AG04450 (cell line): Measurements from ENCODE around the gene RPL11. TPM values are rescaled to one million over a fixed set of nuclear protein-coding genes. Genes with fewer than 3 reads are reported as not detected.

Experiments used
- CTCF ChIA-PET: fragments of 300-600, 350-600 bp; formaldehyde crosslinking; extraction: SDS; loops from one replicate; lab custom pipeline; 2022; ENCODE audit warnings: antibody characterized with exemption, inconsistent platforms; lab: Charles Lee
- POLR2A ChIA-PET: fragments of 350-600 bp; formaldehyde crosslinking; extraction: SDS; loops from one replicate; lab custom pipeline; 2021; ENCODE audit warnings: antibody characterized with exemption, inconsistent platforms; lab: Yijun Ruan, JAX
- DNase-seq: peaks from one replicate; pipeline ENCODE4 v3.0.0-alpha.2; 2011; ENCODE audit warnings: low read depth, low spot score
- H3K27ac ChIP-seq: one replicate; pipeline ENCODE4 v1.5.1; 2012; ENCODE audit warnings: low read depth, low read length, control low read depth
- H3K27me3 ChIP-seq: one replicate; pipeline ENCODE4 v1.6.0; 2012; ENCODE audit warnings: low read length; ENCODE audit not compliant: control insufficient read depth, insufficient read depth
- H3K4me3 ChIP-seq: 2 replicates; pipeline ENCODE4 v1.5.1; 2011; ENCODE audit warnings: mild to moderate bottlenecking, low read depth, low read length, control low read depth
- H3K9me3 ChIP-seq: 2 replicates; pipeline ENCODE4 v1.5.1; 2012; ENCODE audit warnings: low read length; ENCODE audit not compliant: control insufficient read depth, insufficient read depth
- polyA minus RNA-seq: library from RNA; depleted of rRNA, polyadenylated mRNA; stranded (reverse); fragments of >200 nt; gene quantifications from 2 replicates; pipeline ENCODE4 v1.2.3, GENCODE V29; 2011; rRNA and poly(A)+ RNA removed
- polyA plus RNA-seq: library from polyadenylated mRNA; depleted of rRNA; stranded (reverse); fragments of >200 nt; gene quantifications from 2 replicates; pipeline ENCODE4 v1.2.3, GENCODE V29; 2011; rRNA removed
- TF ChIP-seq, protein P1 (sequence below): IDR thresholded peaks from 2 replicates; pipeline ENCODE4 v1.5.1; 2011; ENCODE audit warnings: low read depth, low read length, control low read depth, inconsistent platforms

Gene RPL11
- polyA plus RNA-seq (1,898 and 2,055 TPM in 2 replicates), polyA minus RNA-seq (413 and 429 TPM in 2 replicates)

DNA sequence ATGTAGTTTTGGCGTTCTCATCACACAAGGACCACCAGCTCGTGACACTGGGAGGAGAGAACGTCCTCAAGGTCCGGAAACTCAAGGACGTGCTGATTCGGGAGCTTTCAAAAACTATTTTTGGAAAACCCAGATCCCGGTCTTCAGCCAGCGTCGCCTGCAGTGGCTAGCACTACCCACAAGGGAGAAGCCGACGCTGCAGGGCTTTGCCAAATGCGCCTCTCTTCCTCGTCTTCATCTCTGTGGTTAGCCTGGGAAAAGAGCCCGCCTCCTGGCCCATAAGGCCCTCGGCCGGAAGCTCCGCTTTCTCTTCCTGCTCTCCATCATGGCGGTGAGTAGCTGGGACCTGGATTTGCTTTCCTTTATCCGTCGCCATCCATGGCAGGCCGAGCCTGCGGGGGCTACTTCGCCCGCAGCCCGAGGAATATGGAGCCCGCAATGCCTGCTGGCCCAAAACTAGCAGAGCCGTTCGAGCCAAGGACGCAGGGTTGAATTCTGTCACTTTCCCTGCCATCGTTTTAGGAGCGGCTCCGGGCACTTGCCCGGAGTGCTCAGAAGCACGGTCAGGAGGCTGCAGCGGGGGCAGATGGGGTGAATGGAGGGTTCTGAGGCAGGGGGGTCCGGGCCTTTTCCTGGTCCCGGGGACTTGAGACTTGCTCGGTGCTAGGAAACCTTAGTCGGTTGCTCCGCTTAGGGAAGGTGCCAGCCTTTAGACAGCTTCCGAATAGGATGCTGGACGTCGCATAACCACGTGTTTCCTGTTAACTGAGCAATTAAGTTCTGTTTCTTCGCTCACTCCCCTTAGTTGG is at the start of gene RPL11:
TSS of gene RPL11 (plus strand) at position 308 of the 809 bp plus-strand sequence. CDS start at position 326, 18 bp downstream.
- peak within 1 kb of the TSS; percentile 91 for H3K4me3 ChIP-seq
- H3K27me3 ChIP-seq = no peaks in the 10 kb centered on the region
- peaks cover 9% of the 10 kb centered on the region; the same call in 1 of the 2 replicates for H3K9me3 ChIP-seq
- ChIA-PET CTCF (interaction anchor here (0.6 to 2.6 kb wide), 19 partner anchors 10 to 333 kb away, joined by 3 to 15 read pairs (median 4); no protein-coding TSS in a partner anchor), POLR2A (interaction anchor here (0.6 to 1.6 kb wide), 28 partner anchors 9 to 347 kb away, joined by 3 to 13 read pairs (median 3); partner anchors contain the start of genes ASAP3, ELOA, HNRNPR and ID3)
- H3K27ac ChIP-seq = peak within 1 kb of the TSS; percentile 87
- peak; percentile 94 for DNase-seq
- TF ChIP-seq, protein P1, sequence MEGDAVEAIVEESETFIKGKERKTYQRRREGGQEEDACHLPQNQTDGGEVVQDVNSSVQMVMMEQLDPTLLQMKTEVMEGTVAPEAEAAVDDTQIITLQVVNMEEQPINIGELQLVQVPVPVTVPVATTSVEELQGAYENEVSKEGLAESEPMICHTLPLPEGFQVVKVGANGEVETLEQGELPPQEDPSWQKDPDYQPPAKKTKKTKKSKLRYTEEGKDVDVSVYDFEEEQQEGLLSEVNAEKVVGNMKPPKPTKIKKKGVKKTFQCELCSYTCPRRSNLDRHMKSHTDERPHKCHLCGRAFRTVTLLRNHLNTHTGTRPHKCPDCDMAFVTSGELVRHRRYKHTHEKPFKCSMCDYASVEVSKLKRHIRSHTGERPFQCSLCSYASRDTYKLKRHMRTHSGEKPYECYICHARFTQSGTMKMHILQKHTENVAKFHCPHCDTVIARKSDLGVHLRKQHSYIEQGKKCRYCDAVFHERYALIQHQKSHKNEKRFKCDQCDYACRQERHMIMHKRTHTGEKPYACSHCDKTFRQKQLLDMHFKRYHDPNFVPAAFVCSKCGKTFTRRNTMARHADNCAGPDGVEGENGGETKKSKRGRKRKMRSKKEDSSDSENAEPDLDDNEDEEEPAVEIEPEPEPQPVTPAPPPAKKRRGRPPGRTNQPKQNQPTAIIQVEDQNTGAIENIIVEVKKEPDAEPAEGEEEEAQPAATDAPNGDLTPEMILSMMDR = peak; percentile 80

DNA sequence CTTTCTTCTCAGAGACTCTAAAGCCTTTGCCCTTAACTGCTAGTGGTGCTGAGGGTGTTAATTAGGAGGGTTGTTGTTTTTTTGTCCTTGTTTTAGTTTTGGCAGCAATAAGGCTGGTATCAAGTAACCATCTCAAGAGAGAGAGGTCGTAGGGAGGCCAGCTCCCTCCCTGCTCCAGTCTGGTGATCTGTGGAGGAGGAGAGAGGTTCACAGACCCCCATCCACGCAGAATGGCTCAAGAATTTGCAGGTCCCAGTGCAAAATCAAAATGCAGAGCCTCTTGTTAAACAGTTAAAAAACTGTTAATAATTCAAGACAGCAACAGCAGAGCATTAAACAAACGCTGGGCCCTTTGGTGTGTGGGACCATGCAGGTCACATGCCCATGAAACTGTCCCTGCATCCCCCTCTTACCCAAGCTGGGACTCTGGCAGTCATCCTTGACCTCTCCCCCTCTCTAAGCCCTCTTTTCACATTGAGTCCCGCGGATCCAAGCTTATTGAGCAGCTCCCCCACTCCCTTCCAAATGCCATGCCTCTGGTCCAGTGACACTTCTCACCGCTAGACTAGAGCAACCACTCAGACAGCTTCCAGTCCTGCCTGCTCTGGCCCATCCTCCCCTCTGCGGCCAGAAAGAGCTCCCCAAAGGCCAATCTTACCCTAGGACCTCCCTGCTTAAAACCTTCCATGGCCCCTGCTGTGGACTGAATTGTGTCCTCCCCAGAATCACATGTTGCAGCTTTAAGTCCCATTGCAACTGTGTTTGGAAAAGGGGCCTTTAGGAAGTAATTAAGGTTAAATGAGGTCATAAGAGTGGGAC is 47.7 kb upstream of the RPL11 start:
- peaks cover 16% of the 10 kb centered on the region for H3K27me3 ChIP-seq
- no peak for DNase-seq
- TF ChIP-seq, protein P1 = no peak
- ChIA-PET POLR2A (interaction anchor here (0.9 to 1.0 kb wide), 2 partner anchors 47 to 85 kb away, joined by 3 to 4 read pairs; partner anchors contain the start of genes ID3 and RPL11), CTCF (interaction anchor here (0.8 to 3.2 kb wide), 4 partner anchors 10 to 100 kb away, joined by 3 to 20 read pairs (median 10); partner anchors contain the start of gene RPL11)
- no peak overlapping the region for H3K4me3 ChIP-seq
- no peaks in the 10 kb centered on the region for H3K9me3 ChIP-seq
- no peak overlapping the region for H3K27ac ChIP-seq

DNA sequence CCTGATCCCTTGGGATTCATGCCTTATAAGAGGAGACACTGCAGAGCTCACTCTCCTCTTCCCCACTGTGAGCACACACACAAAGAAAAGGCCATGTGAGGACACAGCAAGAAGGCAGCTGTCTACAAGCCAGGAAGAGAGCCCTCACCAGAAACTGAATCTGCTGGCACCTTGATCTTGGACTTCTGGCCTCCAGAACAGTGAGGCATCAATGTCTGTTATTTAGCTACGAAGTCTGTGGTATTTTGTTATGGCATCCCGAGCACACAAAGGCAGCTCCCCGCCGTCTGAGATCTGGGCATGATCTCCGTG is 47.1 kb upstream of the RPL11 start:
- DNase-seq = no peak
- TF ChIP-seq, protein P1 = no peak
- ChIA-PET POLR2A (interaction anchor here (0.9 to 1.0 kb wide), 2 partner anchors 47 to 85 kb away, joined by 3 to 4 read pairs; partner anchors contain the start of genes ID3 and RPL11), CTCF (interaction anchor here (0.8 to 3.2 kb wide), 5 partner anchors 11 to 100 kb away, joined by 3 to 20 read pairs (median 5); partner anchors contain the start of gene RPL11)
- H3K27me3 ChIP-seq = peaks cover 14% of the 10 kb centered on the region
- H3K9me3 ChIP-seq = no peaks in the 10 kb centered on the region
- no peak overlapping the region for H3K27ac ChIP-seq
- H3K4me3 ChIP-seq = no peak overlapping the region

GRCh38 chr1:23645338-23645737 is 46.3 kb upstream of the RPL11 start:
- Histone ChIP-seq H3K27ac (no peak overlapping the region), H3K27me3 (peaks cover 12% of the 10 kb centered on the region), H3K9me3 (no peaks in the 10 kb centered on the region), H3K4me3 (no peak overlapping the region)
- no peak for DNase-seq
- POLR2A ChIA-PET = interaction anchor here (0.9 kb wide), 1 partner anchor 46 kb away, joined by 3 read pairs; the partner anchor contains the start of gene RPL11
- CTCF ChIA-PET = interaction anchor here (0.5 to 3.2 kb wide), 5 partner anchors 11 to 101 kb away, joined by 3 to 20 read pairs (median 5); no protein-coding TSS in a partner anchor
- TF ChIP-seq, protein P1 = no peak
